ENCODE results near the gene IL1B. TPM values are rescaled to one million over a fixed set of nuclear protein-coding genes. Genes with fewer than 3 reads are reported as not detected.

IL1B gene
- polyA plus RNA-seq, 1 donor from 2014 or later, result not detected

GRCh38 chr2:112792419-112792818 lies 44.2 kb downstream of the IL1B start:
- no peak overlapping the region for H3K4me3 ChIP-seq (ENCODE audit: low read length)
- H3K36me3 ChIP-seq (ENCODE audit: insufficient read depth, low read length), result no peaks in the 10 kb centered on the region
- no peaks in the 10 kb centered on the region for H3K9me2 ChIP-seq (ENCODE audit: insufficient read depth, low read length)
- no peaks in the 10 kb centered on the region for H3F3A ChIP-seq (ENCODE audit: insufficient read depth, low read length, poor library complexity, severe bottlenecking)
- H3K27ac ChIP-seq (ENCODE audit: low read length), result no peak overlapping the region
- no peak overlapping the region for H2AFZ ChIP-seq (ENCODE audit: low read depth, low read length)
- no peak overlapping the region for H3K9ac ChIP-seq (ENCODE audit: low read length)
- no peaks in the 10 kb centered on the region for H3K79me2 ChIP-seq (replicated peaks; ENCODE audit: insufficient read depth, low read length)
- TF ChIP-seq MXI1 (conservative IDR thresholded peaks at IDR 0.05; ENCODE audit: poor library complexity, severe bottlenecking), result no peak
- TF ChIP-seq TAF1 (IDR thresholded peaks at IDR 0.05; ENCODE audit: low read depth), result no peak
- TF ChIP-seq CTCF (IDR thresholded peaks at IDR 0.05; ENCODE audit: poor library complexity, severe bottlenecking), result no peak
- no peaks in the 10 kb centered on the region for H3K27me3 ChIP-seq (ENCODE audit: insufficient read depth, low read depth, low read length)
- H3K9me3 ChIP-seq (ENCODE audit: low read length), result no peaks in the 10 kb centered on the region
- no peak overlapping the region for H3K4me2 ChIP-seq (ENCODE audit: low read length)
- no peaks in the 10 kb centered on the region for H4K20me1 ChIP-seq (ENCODE audit: insufficient read depth)

GRCh38 chr2:112791693-112792230 lies 44.8 kb downstream of the IL1B start:
- no peak overlapping the region for H3K27ac ChIP-seq (ENCODE audit: low read length)
- no peak overlapping the region for H3K4me3 ChIP-seq (ENCODE audit: low read length)
- H3K9me3 ChIP-seq (ENCODE audit: low read length), result no peaks in the 10 kb centered on the region
- H3K4me2 ChIP-seq (ENCODE audit: low read length), result no peak overlapping the region
- no peak overlapping the region for H2AFZ ChIP-seq (ENCODE audit: low read depth, low read length)
- H3K9me2 ChIP-seq (ENCODE audit: insufficient read depth, low read length), result no peaks in the 10 kb centered on the region
- TF ChIP-seq MXI1 (conservative IDR thresholded peaks at IDR 0.05; ENCODE audit: poor library complexity, severe bottlenecking) (no peak), CTCF (IDR thresholded peaks at IDR 0.05; ENCODE audit: poor library complexity, severe bottlenecking) (no peak), TAF1 (IDR thresholded peaks at IDR 0.05; ENCODE audit: low read depth) (no peak), RAD21 (conservative IDR thresholded peaks at IDR 0.05) (no peak), REST (IDR thresholded peaks at IDR 0.05; ENCODE audit: borderline replicate concordance) (no peak), EZH2 (IDR thresholded peaks at IDR 0.05; ENCODE audit: borderline replicate concordance, insufficient read depth, low read length, poor library complexity, severe bottlenecking) (no peak), EP300 (conservative IDR thresholded peaks at IDR 0.05; ENCODE audit: poor library complexity, severe bottlenecking) (no peak)
- H3K79me2 ChIP-seq (replicated peaks; ENCODE audit: insufficient read depth, low read length), result no peaks in the 10 kb centered on the region
- no peaks in the 10 kb centered on the region for H3K27me3 ChIP-seq (ENCODE audit: insufficient read depth, low read depth, low read length)
- H3K36me3 ChIP-seq (ENCODE audit: insufficient read depth, low read length), result no peaks in the 10 kb centered on the region
- no peaks in the 10 kb centered on the region for H3F3A ChIP-seq (ENCODE audit: insufficient read depth, low read length, poor library complexity, severe bottlenecking)
- no peaks in the 10 kb centered on the region for H4K20me1 ChIP-seq (ENCODE audit: insufficient read depth)
- H3K9ac ChIP-seq (ENCODE audit: low read length), result no peak overlapping the region
